Activated naive CD4-positive, alpha-beta T cell treated with anti-CD3 and anti-CD28 coated beads, Interleukin-2, amount 50 U/mL, for 16 hours (primary cell): ENCODE results near the gene RPTOR.
"Not testable (repeated sequence)": the region's sequence is repeated elsewhere in the genome, so short reads cannot be mapped to it uniquely, and the experiment has no call there.

ENCODE experiments used
- DNase-seq: peaks from one replicate; pipeline ENCODE4 v3.0.0-alpha.2; 2020

RPTOR gene

GRCh38 chr17:80516171-80516932, 28.3 kb upstream of the RPTOR start:
- no peak for DNase-seq

DNA sequence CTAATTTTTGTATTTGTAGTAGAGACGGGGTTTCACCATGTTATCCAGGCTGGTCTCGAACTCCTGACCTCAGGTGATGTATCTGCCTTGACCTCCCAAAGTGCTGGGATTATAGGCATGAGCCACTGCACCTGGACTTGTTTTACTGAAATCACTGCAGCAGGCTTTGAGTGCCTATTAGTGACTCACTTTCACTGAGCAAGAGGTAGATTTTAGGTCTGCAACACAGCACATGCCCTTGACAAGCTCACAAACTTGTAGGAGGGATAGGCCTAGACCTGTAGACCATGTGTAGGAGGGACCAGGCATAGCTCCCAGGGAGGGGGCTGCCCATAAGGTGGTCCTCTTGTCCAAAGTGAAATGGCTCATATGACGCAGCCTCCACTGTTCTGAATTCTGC, 27.0 kb upstream of the RPTOR start:
- DNase-seq = no peak

- DNase-seq = no peak
Observed at GRCh38 chr17:80518392-80518791, 26.2 kb upstream of the RPTOR start.

DNA sequence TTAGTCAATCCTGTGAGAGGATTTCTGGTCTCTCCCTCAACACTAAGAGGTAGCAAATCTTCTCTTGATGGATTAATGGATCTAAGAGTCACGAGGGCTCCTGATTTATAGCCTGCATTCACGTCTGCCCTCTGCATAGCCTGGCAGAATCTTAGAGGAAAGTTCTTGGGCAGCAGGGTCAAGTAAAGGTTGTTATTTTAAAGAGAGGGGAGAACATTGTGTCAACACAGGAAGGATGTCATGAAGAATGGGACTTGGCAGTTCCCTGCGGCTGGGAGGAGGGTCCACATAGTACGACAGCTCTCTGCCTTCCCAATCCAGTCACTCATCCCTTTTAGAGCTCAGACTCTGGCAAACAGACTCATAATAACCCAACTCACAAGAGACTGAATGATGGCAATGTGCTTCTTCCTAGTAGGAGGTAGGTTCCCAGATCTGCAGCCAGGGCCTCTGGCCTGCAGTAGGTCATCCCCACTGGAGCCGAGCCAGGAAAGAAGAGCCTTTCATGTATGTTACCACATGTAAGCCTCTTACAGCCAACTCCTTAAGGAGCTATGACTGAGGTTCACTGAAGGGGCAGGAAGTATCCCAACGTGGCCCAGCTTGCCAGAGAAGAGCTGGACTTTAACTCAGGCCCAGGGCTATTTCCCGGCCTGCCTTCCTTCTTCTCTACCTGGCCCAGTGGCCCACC, 25.4 kb upstream of the RPTOR start:
- DNase-seq = no peak

- no peak for DNase-seq
Observed at GRCh38 chr17:80520810-80521455, 23.7 kb upstream of the RPTOR start.

DNA sequence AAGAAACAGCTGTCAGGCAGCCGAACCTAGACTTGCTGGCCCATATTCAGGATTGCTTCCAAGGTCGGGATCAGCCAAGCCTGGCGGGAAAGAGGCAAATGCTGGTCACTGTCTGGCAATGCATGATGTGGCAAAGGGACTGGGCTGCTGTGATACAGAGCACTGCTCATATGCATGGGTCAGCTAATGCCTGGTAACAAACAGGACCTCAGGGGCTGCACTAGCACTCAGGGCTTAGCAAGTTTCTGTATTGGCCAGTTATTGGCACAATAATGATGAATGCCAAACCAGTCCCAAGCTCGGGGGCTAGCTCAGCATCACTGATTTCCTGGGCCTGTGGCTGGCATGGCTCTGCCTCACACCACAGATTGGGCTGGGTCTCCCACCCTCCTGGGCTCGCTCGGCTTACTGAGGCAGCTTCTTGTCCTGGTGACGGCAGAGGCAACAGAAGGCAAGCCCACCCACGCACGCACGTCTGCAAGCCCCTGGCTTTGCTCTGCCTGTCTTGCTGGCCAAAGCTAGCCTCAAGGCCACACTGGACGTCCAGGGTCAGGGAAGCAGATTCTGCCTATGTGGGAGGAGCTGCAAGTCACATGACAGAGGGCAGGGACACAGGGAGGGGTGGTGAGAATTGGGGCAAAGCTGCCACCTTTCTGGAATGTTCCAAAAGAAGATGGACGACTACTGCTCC, 21.4 kb upstream of the RPTOR start:
- DNase-seq = no peak

DNA sequence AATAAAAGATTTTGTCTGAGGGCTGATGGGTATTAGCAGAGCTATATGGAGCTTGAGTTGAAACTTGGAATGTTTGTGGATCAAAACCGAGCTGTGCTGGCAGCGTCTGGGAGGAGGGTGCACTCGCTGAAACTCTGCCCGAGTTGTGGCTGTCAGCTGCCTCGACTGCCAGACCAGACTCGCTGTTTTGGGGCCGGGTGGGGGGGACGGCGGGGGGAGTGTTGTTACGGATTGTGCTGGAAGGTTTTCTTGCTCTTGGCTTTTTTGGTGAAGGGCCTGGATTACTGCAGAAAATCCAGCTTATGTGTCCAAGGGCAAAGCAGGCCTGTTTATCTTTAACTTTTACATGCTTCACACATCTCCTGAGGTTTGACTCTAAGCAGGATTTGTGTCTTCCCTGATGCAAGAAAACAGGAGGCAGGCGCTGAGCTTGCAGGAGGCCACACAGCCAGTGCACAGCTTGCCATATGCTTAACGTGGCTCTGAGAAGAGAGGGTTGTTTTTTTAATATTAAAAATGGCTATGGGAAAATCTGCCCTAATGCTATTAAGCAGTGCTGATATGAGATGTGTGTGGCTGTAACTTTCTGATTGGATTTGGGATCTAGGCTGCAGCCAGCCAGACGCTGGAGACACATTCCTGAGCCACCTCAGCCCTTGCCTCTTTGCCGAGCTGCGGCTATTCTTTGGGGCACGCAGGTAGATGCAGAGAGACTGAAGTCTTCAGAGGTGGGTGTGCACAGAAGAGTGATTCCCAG, 20.5 kb upstream of the RPTOR start:
- DNase-seq = no peak

GRCh38 chr17:80526116-80526910, 18.3 kb upstream of the RPTOR start:
- no peak for DNase-seq

DNA sequence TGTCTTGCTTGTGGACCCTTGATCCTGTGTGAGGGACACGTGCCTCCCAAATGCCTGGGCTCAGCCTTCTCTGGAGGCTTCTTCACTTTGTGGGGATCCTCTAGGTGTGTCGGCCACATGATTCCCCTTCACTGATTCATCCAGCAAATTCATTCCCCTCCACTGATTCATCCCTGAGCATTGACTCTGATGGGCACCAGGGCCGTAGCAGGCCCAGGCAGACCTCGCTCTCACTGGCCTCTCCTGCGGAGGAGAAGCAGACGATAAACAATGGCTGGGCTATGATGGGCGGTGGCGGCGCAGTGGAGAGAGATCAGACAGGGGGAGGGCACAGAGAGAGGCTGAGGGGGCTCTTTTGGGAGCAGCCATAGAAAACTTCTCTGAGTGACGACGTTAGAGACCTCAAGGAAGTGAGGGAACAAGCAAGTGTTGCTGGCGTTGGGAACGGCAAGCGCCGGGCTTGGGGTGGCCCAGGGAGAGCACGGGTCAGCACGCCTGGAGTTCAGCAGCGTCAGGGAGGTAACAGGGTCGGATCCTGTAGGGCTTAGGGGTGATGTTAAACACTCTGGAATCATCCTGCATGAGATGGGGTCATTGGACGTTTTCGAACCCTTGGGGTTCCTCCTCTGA, 17.5 kb upstream of the RPTOR start:
- no peak for DNase-seq

DNA sequence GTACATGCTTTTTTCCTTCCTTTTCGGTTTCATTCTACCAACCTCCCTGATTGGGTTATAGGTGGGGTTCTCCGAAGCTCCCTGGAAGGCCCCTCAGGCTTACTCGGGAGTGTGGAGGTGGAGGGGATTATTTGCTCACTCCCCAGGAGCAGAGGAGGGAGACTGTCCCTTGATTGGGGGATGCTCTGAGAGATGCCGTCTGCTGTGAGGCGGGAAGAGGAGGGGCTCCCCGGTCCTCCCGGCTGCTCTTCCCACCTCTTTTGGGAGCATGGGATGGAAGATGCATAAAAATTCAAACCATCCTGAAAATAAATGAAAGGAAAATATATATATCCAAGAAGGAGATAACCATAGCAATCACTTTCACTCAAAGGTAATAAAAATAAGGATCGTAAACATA, 16.1 kb upstream of the RPTOR start:
- DNase-seq = no peak

DNA sequence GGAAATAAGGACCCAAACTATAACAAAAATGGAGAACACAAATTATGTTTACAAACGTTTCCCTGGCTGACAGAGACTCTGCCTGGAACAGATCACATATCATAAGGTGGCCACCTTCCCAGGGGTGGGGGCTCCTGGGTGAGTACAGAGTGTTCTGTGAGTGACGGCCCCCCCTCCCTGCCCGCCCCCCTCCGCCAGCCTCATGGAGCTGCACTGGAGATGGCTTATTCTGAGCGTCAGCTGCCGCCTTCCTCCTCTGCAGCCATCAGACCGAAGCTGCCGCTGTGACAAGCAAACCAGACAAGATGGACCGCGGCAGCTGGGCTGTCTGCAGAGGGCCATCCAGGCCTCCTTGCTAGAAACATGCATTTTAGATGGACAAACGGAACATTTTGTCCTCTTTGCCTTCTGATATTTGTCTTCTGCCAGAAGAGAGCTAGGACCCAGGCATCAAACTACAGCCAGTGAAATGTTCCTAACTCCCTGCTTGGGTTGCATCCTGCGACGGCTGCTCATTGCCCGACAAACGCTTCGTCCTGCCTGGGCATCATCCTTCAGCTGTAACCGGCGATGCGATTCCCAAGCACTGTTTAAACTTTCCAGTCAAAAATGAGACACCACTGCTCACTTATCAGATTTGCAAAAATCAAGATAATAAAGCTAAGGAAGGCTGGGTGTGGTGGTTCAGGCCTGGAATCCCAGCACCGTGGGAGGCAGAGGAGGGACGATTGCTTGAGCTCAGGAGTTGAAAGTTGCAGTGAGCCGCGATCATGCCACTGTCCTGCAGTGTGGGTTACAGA, 15.3 kb upstream of the RPTOR start:
- no peak for DNase-seq

- DNase-seq = no peak
Observed at GRCh38 chr17:80529904-80530292, 14.7 kb upstream of the RPTOR start.

GRCh38 chr17:80531400-80531799, 13.2 kb upstream of the RPTOR start:
- DNase-seq = no peak

DNA sequence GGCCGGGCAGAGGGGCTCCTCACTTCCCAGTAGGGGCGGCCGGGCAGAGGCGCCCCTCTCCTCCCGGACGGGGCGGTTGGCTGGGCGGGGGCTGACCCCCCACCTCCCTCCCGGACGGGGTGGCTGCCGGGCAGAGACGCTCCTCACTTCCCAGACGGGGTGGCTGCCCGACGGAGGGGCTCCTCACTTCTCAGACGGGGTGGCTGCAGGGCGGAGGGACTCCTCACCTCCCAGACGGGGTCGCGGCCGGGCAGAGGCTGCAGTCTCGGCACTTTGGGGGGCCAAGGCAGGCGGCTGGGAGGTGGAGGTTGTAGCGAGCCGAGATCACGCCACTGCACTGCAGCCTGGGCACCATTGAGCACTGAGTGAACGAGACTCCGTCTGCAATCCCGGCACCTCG, 7.3 kb upstream of the RPTOR start:
- not testable (repeated sequence) for DNase-seq

- DNase-seq = no peak
Observed at GRCh38 chr17:80538484-80538883, 6.2 kb upstream of the RPTOR start.

- DNase-seq = no peak
Observed at GRCh38 chr17:80539022-80539641, 5.5 kb upstream of the RPTOR start.

DNA sequence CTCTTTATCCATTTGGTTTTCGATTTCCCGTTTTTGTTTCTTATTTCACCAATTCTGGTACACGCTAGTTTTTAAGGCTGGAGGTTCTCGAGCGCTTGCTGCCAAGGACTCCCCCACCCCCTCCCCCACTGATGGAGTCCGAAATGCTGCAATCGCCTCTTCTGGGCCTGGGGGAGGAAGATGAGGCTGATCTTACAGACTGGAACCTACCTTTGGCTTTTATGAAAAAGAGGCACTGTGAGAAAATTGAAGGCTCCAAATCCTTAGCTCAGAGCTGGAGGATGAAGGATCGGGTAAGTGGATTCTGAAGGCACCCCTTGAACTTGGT, 825 bp downstream of the RPTOR start:
- DNase-seq = no peak

- no peak for DNase-seq
Observed at GRCh38 chr17:80546267-80546666, 1.6 kb downstream of the RPTOR start.

- no peak for DNase-seq
Observed at GRCh38 chr17:80552523-80552922, 7.9 kb downstream of the RPTOR start.

DNA sequence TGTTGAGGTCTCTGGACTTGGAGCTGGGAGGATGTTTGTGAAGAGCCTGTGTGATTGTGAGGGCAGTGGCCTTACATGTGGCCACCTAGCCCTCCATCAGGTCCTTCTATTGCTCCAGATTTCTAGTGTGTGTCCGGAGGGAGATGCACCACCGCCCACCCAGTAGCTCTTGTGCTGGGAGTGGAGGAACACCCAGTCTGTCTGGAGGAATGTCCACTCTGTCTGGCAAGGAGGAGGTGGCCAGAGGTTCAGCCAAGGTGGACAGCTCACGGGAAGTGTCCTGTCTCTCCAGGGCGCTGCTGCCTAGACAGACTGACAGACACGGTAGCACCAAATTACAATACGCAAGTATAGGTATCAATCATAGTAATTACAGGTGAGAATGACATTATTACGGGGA, 10.6 kb downstream of the RPTOR start:
- DNase-seq = no peak
